A673 (cell line): ENCODE measurements around the gene MMP10. TPM values are rescaled to one million over a fixed set of nuclear protein-coding genes. Genes with fewer than 3 reads are reported as not detected.
"Not testable (repeated sequence)": the region's sequence is repeated elsewhere in the genome, so short reads cannot be mapped to it uniquely, and the experiment has no call there.

Experiments
- BruUV-seq: library from RNA; stranded (reverse); fragments of 400-500 nt; replicated peaks from 2 replicates; lab custom pipeline; 2021; lab: Mats Ljungman, UMichigan
- CTCF ChIA-PET: fragments of 300-600 bp; sonication (Branson Sonifier 250); formaldehyde crosslinking; loops from one replicate; lab custom pipeline; 2022; ENCODE audit warnings: antibody characterized with exemption; lab: Charles Lee
- POLR2A ChIA-PET: fragments of 300-600 bp; sonication (Branson Sonifier 250); formaldehyde crosslinking; loops from one replicate; lab custom pipeline; 2022; ENCODE audit warnings: antibody characterized with exemption; ENCODE audit not compliant: low non-redundant PET; lab: Charles Lee
- DNase-seq: peaks from one replicate; pipeline ENCODE4 v3.0.0-alpha.2; 2015; ENCODE audit warnings: low spot score
- H3K27ac ChIP-seq: fragments of 200-600 bp; sonication (generic); 2 replicates; pipeline ENCODE4 v1.5.1; 2016; ENCODE audit warnings: mixed run types, low read depth, mild to moderate bottlenecking, mixed read lengths, antibody characterized with exemption, low read length; ENCODE audit not compliant: poor library complexity, severe bottlenecking
- H3K27me3 ChIP-seq: fragments of 200-600 bp; sonication (generic); replicated peaks from 2 replicates; pipeline ENCODE4 v1.6.1; 2017; ENCODE audit warnings: mixed run types, low read depth, mild to moderate bottlenecking, mixed read lengths, antibody characterized with exemption, low read length; ENCODE audit not compliant: insufficient read depth, poor library complexity
- H3K36me3 ChIP-seq: fragments of 200-600 bp; sonication (generic); 2 replicates; pipeline ENCODE4 v1.6.1; 2016; ENCODE audit warnings: mixed run types, mild to moderate bottlenecking, mixed read lengths, antibody characterized with exemption, low read length; ENCODE audit not compliant: insufficient read depth, poor library complexity, severe bottlenecking
- H3K4me1 ChIP-seq: fragments of 200-600 bp; sonication (generic); 2 replicates; pipeline ENCODE4 v1.6.1; 2017; ENCODE audit warnings: mixed run types, mild to moderate bottlenecking, mixed read lengths, antibody characterized with exemption, low read length; ENCODE audit not compliant: insufficient read depth, poor library complexity, severe bottlenecking
- H3K4me3 ChIP-seq: fragments of 200-600 bp; sonication (generic); 2 replicates; pipeline ENCODE4 v1.5.1; 2016; ENCODE audit warnings: low read depth, mixed run types, mild to moderate bottlenecking, mixed read lengths, low read length; ENCODE audit not compliant: poor library complexity, severe bottlenecking
- H3K9me3 ChIP-seq: fragments of 200-600 bp; sonication (generic); 2 replicates; pipeline ENCODE4 v1.6.1; 2016; ENCODE audit warnings: mixed run types, low read depth, mild to moderate bottlenecking, mixed read lengths, antibody characterized with exemption, low read length; ENCODE audit not compliant: poor library complexity, severe bottlenecking
- CTCF ChIP-seq: fragments of 300-800, 200-600 bp; sonication (generic); conservative IDR thresholded peaks from 2 replicates; pipeline ENCODE4 v1.5.1; 2017; ENCODE audit warnings: low read depth, mild to moderate bottlenecking, antibody characterized with exemption, low read length, moderate library complexity, mixed read lengths
- EZH2 ChIP-seq: fragments of 200-600 bp; sonication (generic); IDR thresholded peaks from 2 replicates; pipeline ENCODE4 v1.6.1; 2017; ENCODE audit warnings: borderline replicate concordance, low read depth, mild to moderate bottlenecking, mixed read lengths, antibody characterized with exemption, low read length; ENCODE audit not compliant: poor library complexity, severe bottlenecking
- intact Hi-C: fragments of 100-400 bp; cut with micrococcal nuclease; formaldehyde crosslinking; loops from one replicate; pipeline ENCODE4 v1.10.0; 2022; ENCODE audit not compliant: unreplicated experiment
- total RNA-seq: library from RNA; stranded (reverse); gene quantifications from 2 replicates; pipeline ENCODE4 v1.2.3, GENCODE V29; 2021

The MMP10 gene
- total RNA-seq, 1 experiment from 2014 or later = 4.0 TPM

GRCh38 chr11:102753267-102753666, 27.2 kb downstream of the MMP10 start:
- no TSS peak for BruUV-seq
- POLR2A ChIA-PET = no interaction called here
- no peak for DNase-seq
- CTCF ChIA-PET = no interaction called here
- H3K27me3 ChIP-seq = no peaks in the 10 kb centered on the region
- intact Hi-C loops = no loop called here
- no peak overlapping the region for H3K4me3 ChIP-seq
- H3K27ac ChIP-seq = no peak overlapping the region
- H3K4me1 ChIP-seq = no peaks in the 10 kb centered on the region
- H3K9me3 ChIP-seq = no peaks in the 10 kb centered on the region
- TF ChIP-seq CTCF = no peak
- TF ChIP-seq EZH2 = no peak
- no peaks in the 10 kb centered on the region for H3K36me3 ChIP-seq

GRCh38 chr11:102751673-102752072, 28.8 kb downstream of the MMP10 start:
- no peak overlapping the region for H3K27ac ChIP-seq
- no peaks in the 10 kb centered on the region for H3K4me1 ChIP-seq
- intact Hi-C loops = no loop called here
- CTCF ChIA-PET = no interaction called here
- DNase-seq = no peak
- H3K27me3 ChIP-seq = no peaks in the 10 kb centered on the region
- TF ChIP-seq EZH2 = no peak
- TF ChIP-seq CTCF = no peak
- no peaks in the 10 kb centered on the region for H3K36me3 ChIP-seq
- POLR2A ChIA-PET = no interaction called here
- no peak overlapping the region for H3K4me3 ChIP-seq
- no TSS peak for BruUV-seq
- peaks cover 3% of the 10 kb centered on the region for H3K9me3 ChIP-seq

GRCh38 chr11:102749101-102749722, 31.2 kb downstream of the MMP10 start:
- no peaks in the 10 kb centered on the region for H3K27me3 ChIP-seq
- intact Hi-C loops = no loop called here
- no peaks in the 10 kb centered on the region for H3K4me1 ChIP-seq
- TF ChIP-seq EZH2 (no peak), CTCF (0 out of 2 replicates have a peak, but pooled peaks have one; percentile 27)
- H3K36me3 ChIP-seq = no peaks in the 10 kb centered on the region
- no peak overlapping the region for H3K4me3 ChIP-seq
- DNase-seq = no peak
- ChIA-PET POLR2A (no interaction called here), CTCF (no interaction called here)
- BruUV-seq = no TSS peak
- no peak overlapping the region for H3K27ac ChIP-seq
- peaks cover 3% of the 10 kb centered on the region for H3K9me3 ChIP-seq

- DNase-seq, H3K27me3 ChIP-seq, POLR2A ChIA-PET, BruUV-seq, H3K4me1 ChIP-seq, H3K9me3 ChIP-seq, H3K4me3 ChIP-seq, intact Hi-C loops, H3K27ac ChIP-seq, CTCF ChIA-PET, H3K36me3 ChIP-seq: not testable (repeated sequence)
These were observed 33.5 kb downstream of the MMP10 start for GRCh38 chr11:102746746-102747578.
